HCT116 (cell line): Measurements from ENCODE around the gene PBX3.

Experiments
- MAX ChIP-seq: IDR thresholded peaks from 2 replicates; pipeline ENCODE4 v1.6.1; 2012
- POLR2A ChIP-seq: IDR thresholded peaks from 2 replicates; pipeline ENCODE4 v1.7.0; 2011; ENCODE audit warnings: borderline replicate concordance; ENCODE audit not compliant: insufficient read depth, insufficient read length; ENCODE audit errors: extremely low read depth
- POLR2AphosphoS5 ChIP-seq: IDR thresholded peaks from 2 replicates; pipeline ENCODE4 v1.6.1; 2011; ENCODE audit warnings: mild to moderate bottlenecking, low read depth, low read length, moderate library complexity
- SIN3A ChIP-seq: IDR thresholded peaks from 2 replicates; pipeline ENCODE4 v1.6.1; 2012; ENCODE audit warnings: low read depth
- ZNF274 ChIP-seq: fragments of 200-500 bp; sonication (Bioruptor generic); IDR thresholded peaks from 2 replicates; pipeline ENCODE4 v1.6.1; 2014; ENCODE audit warnings: mild to moderate bottlenecking, low read depth, low read length, inconsistent platforms
- TF ChIP-seq, protein P1 (sequence below), 3 experiments: fragments of 200-600 bp in 1 of 3; sonication (generic) in 1 of 3; IDR thresholded peaks in 2 of 3; conservative IDR thresholded peaks in 1 of 3; 2 replicates each; pipeline ENCODE4 v1.5.1; 2012 to 2017; ENCODE audit warnings: low read depth in 2 of 3, low read length in 2 of 3, antibody characterized with exemption in 1 of 3, borderline replicate concordance in 1 of 3, control low read depth in 1 of 3, mild to moderate bottlenecking in 1 of 3, mixed read lengths in 1 of 3, mixed run types in 1 of 3, moderate library complexity in 1 of 3; ENCODE audit not compliant: insufficient read depth in 1 of 3

- TF ChIP-seq POLR2A (no peak), POLR2AphosphoS5 (no peak), MAX (no peak), ZNF274 (no peak), SIN3A (no peak)
- TF ChIP-seq, protein P1, sequence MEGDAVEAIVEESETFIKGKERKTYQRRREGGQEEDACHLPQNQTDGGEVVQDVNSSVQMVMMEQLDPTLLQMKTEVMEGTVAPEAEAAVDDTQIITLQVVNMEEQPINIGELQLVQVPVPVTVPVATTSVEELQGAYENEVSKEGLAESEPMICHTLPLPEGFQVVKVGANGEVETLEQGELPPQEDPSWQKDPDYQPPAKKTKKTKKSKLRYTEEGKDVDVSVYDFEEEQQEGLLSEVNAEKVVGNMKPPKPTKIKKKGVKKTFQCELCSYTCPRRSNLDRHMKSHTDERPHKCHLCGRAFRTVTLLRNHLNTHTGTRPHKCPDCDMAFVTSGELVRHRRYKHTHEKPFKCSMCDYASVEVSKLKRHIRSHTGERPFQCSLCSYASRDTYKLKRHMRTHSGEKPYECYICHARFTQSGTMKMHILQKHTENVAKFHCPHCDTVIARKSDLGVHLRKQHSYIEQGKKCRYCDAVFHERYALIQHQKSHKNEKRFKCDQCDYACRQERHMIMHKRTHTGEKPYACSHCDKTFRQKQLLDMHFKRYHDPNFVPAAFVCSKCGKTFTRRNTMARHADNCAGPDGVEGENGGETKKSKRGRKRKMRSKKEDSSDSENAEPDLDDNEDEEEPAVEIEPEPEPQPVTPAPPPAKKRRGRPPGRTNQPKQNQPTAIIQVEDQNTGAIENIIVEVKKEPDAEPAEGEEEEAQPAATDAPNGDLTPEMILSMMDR (IDR thresholded peaks at IDR 0.05 in 2 of 3, conservative IDR thresholded peaks at IDR 0.05 in 1 of 3; ENCODE audit: borderline replicate concordance in 1 of 3, insufficient read depth in 1 of 3, low read depth in 2 of 3, low read length in 2 of 3): no peak
Measured at GRCh38 chr9:125749287-125749935, 2.2 kb downstream of the PBX3 start.
